Measurements from ENCODE around the gene PDZK1IP1. TPM values are rescaled to one million over a fixed set of nuclear protein-coding genes. Genes with fewer than 3 reads are reported as not detected.

Gene PDZK1IP1
- total RNA-seq, 4 donors from 2014 or later = 36.8 to 201 (median 153) TPM

- 5% methylated on average over 26 of the region's 30 CpGs for WGBS
- no peaks in the 10 kb centered on the region for H3K9me3 ChIP-seq
- peak; percentile 92 to 94 for DNase-seq (ENCODE audit: low spot score in 2 of 2)
- H3K27ac ChIP-seq = no peak overlapping the region
- no peaks in the 10 kb centered on the region for H3K36me3 ChIP-seq
- peaks cover 19% of the 10 kb centered on the region for H3K4me1 ChIP-seq
- H3K27me3 ChIP-seq = peaks cover 7% of the 10 kb centered on the region
- TF ChIP-seq POLR2A (IDR thresholded peaks at IDR 0.05) (no peak), POLR2AphosphoS5 (IDR thresholded peaks at IDR 0.05) (peak in 1 of 3 donors; percentile 57), EP300 (IDR thresholded peaks at IDR 0.05) (no peak), CTCF (IDR thresholded peaks at IDR 0.05) (peak; percentile 77 to 90)
- peak overlapping the region; percentile 51 for H3K4me3 ChIP-seq
Observed at GRCh38 chr1:47179017-47179987, 10.5 kb downstream of the PDZK1IP1 start.

- no peak overlapping the region for H3K27ac ChIP-seq
- H3K27me3 ChIP-seq = peaks cover 7% of the 10 kb centered on the region
- H3K4me3 ChIP-seq = peak overlapping the region; percentile 51
- no peaks in the 10 kb centered on the region for H3K9me3 ChIP-seq
- DNase-seq (ENCODE audit: low spot score in 2 of 2) = no peak
- WGBS = 75% methylated on average over 8 of the region's 8 CpGs
- TF ChIP-seq EP300 (IDR thresholded peaks at IDR 0.05) (no peak), POLR2AphosphoS5 (IDR thresholded peaks at IDR 0.05) (no peak), CTCF (IDR thresholded peaks at IDR 0.05) (no peak), POLR2A (IDR thresholded peaks at IDR 0.05) (no peak)
- H3K4me1 ChIP-seq = peaks cover 19% of the 10 kb centered on the region
- no peaks in the 10 kb centered on the region for H3K36me3 ChIP-seq
Observed at GRCh38 chr1:47178654-47179016, 11.2 kb downstream of the PDZK1IP1 start.

GRCh38 chr1:47178020-47178419, 11.8 kb downstream of the PDZK1IP1 start:
- Histone ChIP-seq H3K4me3 (no peak overlapping the region), H3K27me3 (peaks cover 7% of the 10 kb centered on the region), H3K27ac (no peak overlapping the region), H3K9me3 (no peaks in the 10 kb centered on the region), H3K36me3 (no peaks in the 10 kb centered on the region), H3K4me1 (peaks cover 19% of the 10 kb centered on the region)
- no peak for DNase-seq (ENCODE audit: low spot score in 2 of 2)
- WGBS = 84% methylated on average over 6 of the region's 6 CpGs
- TF ChIP-seq POLR2A (IDR thresholded peaks at IDR 0.05) (no peak), EP300 (IDR thresholded peaks at IDR 0.05) (no peak), CTCF (IDR thresholded peaks at IDR 0.05) (no peak), POLR2AphosphoS5 (IDR thresholded peaks at IDR 0.05) (no peak)

- no peak overlapping the region for H3K4me3 ChIP-seq
- no peaks in the 10 kb centered on the region for H3K9me3 ChIP-seq
- no peak overlapping the region for H3K27ac ChIP-seq
- H3K27me3 ChIP-seq = no peaks in the 10 kb centered on the region
- DNase-seq (ENCODE audit: low spot score in 2 of 2) = no peak
- peaks cover 18% of the 10 kb centered on the region for H3K4me1 ChIP-seq
- 10% methylated on average over 11 of the region's 11 CpGs for WGBS
- TF ChIP-seq CTCF (IDR thresholded peaks at IDR 0.05) (peak; percentile 78 to 92), POLR2AphosphoS5 (IDR thresholded peaks at IDR 0.05) (peak in 1 of 3 donors; percentile 51), EP300 (IDR thresholded peaks at IDR 0.05) (no peak)
- no peaks in the 10 kb centered on the region for H3K36me3 ChIP-seq
Observed at GRCh38 chr1:47175227-47175934, 14.5 kb downstream of the PDZK1IP1 start.

GRCh38 chr1:47174656-47175020, 15.2 kb downstream of the PDZK1IP1 start:
- no peak for DNase-seq (ENCODE audit: low spot score in 2 of 2)
- Histone ChIP-seq H3K9me3 (no peaks in the 10 kb centered on the region), H3K27me3 (no peaks in the 10 kb centered on the region), H3K4me1 (peaks cover 11% of the 10 kb centered on the region), H3K27ac (no peak overlapping the region), H3K36me3 (no peaks in the 10 kb centered on the region), H3K4me3 (no peak overlapping the region)
- TF ChIP-seq POLR2AphosphoS5 (IDR thresholded peaks at IDR 0.05) (no peak), CTCF (IDR thresholded peaks at IDR 0.05) (no peak), EP300 (IDR thresholded peaks at IDR 0.05) (no peak), POLR2A (IDR thresholded peaks at IDR 0.05) (no peak)
